Skeletal muscle cell (primary cell): ENCODE results near the gene RBP2.

Experiments used
- DNase-seq: peaks from one replicate; pipeline ENCODE4 v3.0.0-alpha.2; 2010; ENCODE audit warnings: low read depth
- H3K4me3 ChIP-seq: 2 replicates; pipeline ENCODE4 v1.5.1; 2011; ENCODE audit warnings: low read depth, mild to moderate bottlenecking, control low read depth, low read length, moderate library complexity

Gene RBP2

GRCh38 chr3:139450159-139450558 lies 26.2 kb downstream of the RBP2 start:
- no peak for DNase-seq
- no peak overlapping the region for H3K4me3 ChIP-seq

GRCh38 chr3:139449566-139449965 lies 26.8 kb downstream of the RBP2 start:
- no peak for DNase-seq
- H3K4me3 ChIP-seq, result no peak overlapping the region

GRCh38 chr3:139448104-139448503 lies 28.2 kb downstream of the RBP2 start:
- no peak overlapping the region for H3K4me3 ChIP-seq
- DNase-seq, result peak; percentile 17

- H3K4me3 ChIP-seq, result no peak overlapping the region
- no peak for DNase-seq
Observed at GRCh38 chr3:139447486-139447885, 28.8 kb downstream of the RBP2 start.

GRCh38 chr3:139444446-139444845 lies 31.9 kb downstream of the RBP2 start:
- no peak overlapping the region for H3K4me3 ChIP-seq
- no peak for DNase-seq

GRCh38 chr3:139443186-139443585 lies 33.1 kb downstream of the RBP2 start:
- H3K4me3 ChIP-seq, result no peak overlapping the region
- DNase-seq, result no peak

GRCh38 chr3:139441656-139442055 lies 34.7 kb downstream of the RBP2 start:
- DNase-seq, result no peak
- H3K4me3 ChIP-seq, result no peak overlapping the region

GRCh38 chr3:139440639-139441556 lies 35.4 kb downstream of the RBP2 start:
- H3K4me3 ChIP-seq, result no peak overlapping the region
- DNase-seq, result no peak

- no peak overlapping the region for H3K4me3 ChIP-seq
- no peak for DNase-seq
Observed at GRCh38 chr3:139439278-139439677, 37.0 kb downstream of the RBP2 start.

GRCh38 chr3:139434764-139435307 lies 41.5 kb downstream of the RBP2 start:
- DNase-seq, result peak; percentile 39

GRCh38 chr3:139434228-139434627 lies 42.1 kb downstream of the RBP2 start:
- H3K4me3 ChIP-seq, result no peak overlapping the region
- no peak for DNase-seq

More at GRCh38 chr3:139434764-139435307, 41.5 kb downstream of the RBP2 start:
- H3K4me3 ChIP-seq, result no peak overlapping the region

GRCh38 chr3:139433089-139433488 lies 43.2 kb downstream of the RBP2 start:
- no peak overlapping the region for H3K4me3 ChIP-seq
- no peak for DNase-seq

- no peak overlapping the region for H3K4me3 ChIP-seq
- no peak for DNase-seq
Observed at GRCh38 chr3:139430493-139430892, 45.8 kb downstream of the RBP2 start.

- DNase-seq, result peak; percentile 40
- no peak overlapping the region for H3K4me3 ChIP-seq
Observed at GRCh38 chr3:139427283-139428060, 48.8 kb downstream of the RBP2 start.

- no peak for DNase-seq
- no peak overlapping the region for H3K4me3 ChIP-seq
Observed at GRCh38 chr3:139425745-139426400, 50.4 kb downstream of the RBP2 start.

GRCh38 chr3:139423232-139423631 lies 53.1 kb downstream of the RBP2 start:
- no peak for DNase-seq

GRCh38 chr3:139421460-139421859 lies 54.9 kb downstream of the RBP2 start:
- no peak for DNase-seq
- H3K4me3 ChIP-seq, result no peak overlapping the region

More at GRCh38 chr3:139423232-139423631, 53.1 kb downstream of the RBP2 start:
- no peak overlapping the region for H3K4me3 ChIP-seq

GRCh38 chr3:139421040-139421439 lies 55.3 kb downstream of the RBP2 start:
- no peak for DNase-seq
- H3K4me3 ChIP-seq, result no peak overlapping the region

GRCh38 chr3:139418144-139418543 lies 58.2 kb downstream of the RBP2 start:
- no peak for DNase-seq
- no peak overlapping the region for H3K4me3 ChIP-seq

GRCh38 chr3:139416275-139416674 lies 60.0 kb downstream of the RBP2 start:
- no peak overlapping the region for H3K4me3 ChIP-seq
- no peak for DNase-seq
